Measurements from ENCODE around the gene ST6GAL1.

GRCh38 chr3:187077085-187077484 is 146.8 kb downstream of the ST6GAL1 start:
- TF ChIP-seq CTCF (conservative IDR thresholded peaks at IDR 0.05; ENCODE audit: low read depth in 2 of 2): no peak
- TF ChIP-seq EZH2phosphoT487 (IDR thresholded peaks at IDR 0.05; ENCODE audit: unreplicated experiment): no peak
- TF ChIP-seq REST (IDR thresholded peaks at IDR 0.05; ENCODE audit: unreplicated experiment): no peak
- no peak for TF ChIP-seq EZH2 (IDR thresholded peaks at IDR 0.05; ENCODE audit: low read depth, unreplicated experiment)
- TF ChIP-seq POLR2AphosphoS5 (IDR thresholded peaks at IDR 0.05; ENCODE audit: low read depth): no peak
- no peak for TF ChIP-seq ETS1 (IDR thresholded peaks at IDR 0.05)
